Endothelial cell of umbilical vein (primary cell): ENCODE data around the gene EN2. TPM values are rescaled to one million over a fixed set of nuclear protein-coding genes. Genes with fewer than 3 reads are reported as not detected.

Source experiments
- BruUV-seq: library from RNA; stranded (reverse); fragments of 400-500 nt; replicated peaks from 2 replicates; lab custom pipeline; 2021; lab: Mats Ljungman, UMichigan
- CTCF ChIA-PET: fragments of 300-600, 350-600 bp; sonication (Branson Sonifier 250); formaldehyde crosslinking; loops from one replicate; lab custom pipeline; 2021; ENCODE audit warnings: antibody characterized with exemption, inconsistent platforms; lab: Charles Lee
- POLR2A ChIA-PET: fragments of 300-600, 350-600 bp; sonication (Branson Sonifier 250); formaldehyde crosslinking; loops from one replicate; lab custom pipeline; 2021; ENCODE audit warnings: antibody characterized with exemption, inconsistent platforms; lab: Charles Lee
- DNase-seq: peaks from one replicate; pipeline ENCODE4 v3.0.0-alpha.2; 2011; ENCODE audit warnings: low read depth, low spot score
- FAIRE-seq: peaks from 2 replicates; lab custom pipeline; 2011; peaks lifted over from hg19 to GRCh38; lab: Jason Lieb, UNC
- H2AFZ ChIP-seq: 2 replicates; pipeline ENCODE4 v1.6.0; 2012; ENCODE audit warnings: low read depth, low read length, control low read depth, inconsistent platforms
- H3K27ac ChIP-seq: 2 replicates; pipeline ENCODE4 v1.5.1; 2011; ENCODE audit warnings: low read depth, mild to moderate bottlenecking, control low read depth, low read length, moderate library complexity; ENCODE audit not compliant: insufficient read depth
- H3K27me3 ChIP-seq, 2 experiments: 2 replicates each; pipeline versions ENCODE4 v1.6.0 to v1.6.1; 2011; ENCODE audit warnings: low read length in 2 of 2, mixed read lengths in 1 of 2; ENCODE audit not compliant: control insufficient read depth in 2 of 2, insufficient read depth in 2 of 2
- H3K36me3 ChIP-seq, 2 experiments: 2 replicates in 1 of 2; 3 replicates in 1 of 2; pipeline ENCODE4 v1.5.1; 2011; ENCODE audit warnings: low read length in 2 of 2, mild to moderate bottlenecking in 1 of 2, moderate library complexity in 1 of 2; ENCODE audit not compliant: control insufficient read depth in 2 of 2, insufficient read depth in 2 of 2; ENCODE audit errors: extremely low read depth in 1 of 2
- H3K4me1 ChIP-seq: 3 replicates; pipeline ENCODE4 v1.5.1; 2011; ENCODE audit warnings: mild to moderate bottlenecking, low read length; ENCODE audit not compliant: control insufficient read depth, insufficient read depth; ENCODE audit errors: extremely low read depth
- H3K4me2 ChIP-seq: 2 replicates; pipeline ENCODE4 v1.6.1; 2011; ENCODE audit warnings: low read length, control low read depth, mixed read lengths; ENCODE audit not compliant: insufficient read depth
- H3K4me3 ChIP-seq, 3 experiments: fragments of 200-600 bp in 1 of 3; sonication (generic), shearing (Covaris generic) in 1 of 3; replicated peaks in 1 of 3; 2 replicates each; pipeline ENCODE4 v1.5.1; 2011 to 2016; ENCODE audit warnings: control low read depth in 3 of 3, low read length in 3 of 3, mild to moderate bottlenecking in 2 of 3, inconsistent platforms in 1 of 3, low read depth in 1 of 3, moderate library complexity in 1 of 3; ENCODE audit not compliant: insufficient read depth in 1 of 3
- H3K79me2 ChIP-seq: 2 replicates; pipeline ENCODE4 v1.6.0; 2012; ENCODE audit warnings: low read length, inconsistent platforms; ENCODE audit not compliant: control insufficient read depth, insufficient read depth
- H3K9ac ChIP-seq: replicated peaks from 2 replicates; pipeline ENCODE3; 2011; ENCODE audit warnings: low read length, control low read depth; ENCODE audit not compliant: insufficient read depth; ENCODE audit errors: extremely low read depth
- H3K9me1 ChIP-seq: replicated peaks from 3 replicates; pipeline ENCODE4 v1.6.0; 2011; ENCODE audit warnings: mild to moderate bottlenecking, low read length; ENCODE audit not compliant: control insufficient read depth, insufficient read depth; ENCODE audit errors: extremely low read depth
- H3K9me3 ChIP-seq: replicated peaks from 2 replicates; pipeline ENCODE4 v1.5.1; 2012; ENCODE audit warnings: low read length, inconsistent platforms; ENCODE audit not compliant: control insufficient read depth, insufficient read depth
- H4K20me1 ChIP-seq: replicated peaks from 2 replicates; pipeline ENCODE3; 2011; ENCODE audit warnings: mild to moderate bottlenecking, low read length; ENCODE audit not compliant: control insufficient read depth, insufficient read depth; ENCODE audit errors: extremely low read depth
- CTCF ChIP-seq, 2 donors: IDR thresholded peaks; 1 replicate in 1 of 2; 2 replicates in 1 of 2; pipeline ENCODE4 v1.5.1; 2011; ENCODE audit warnings: low read length in 2 of 2, mild to moderate bottlenecking in 2 of 2, moderate library complexity in 2 of 2, control low read depth in 1 of 2, inconsistent platforms in 1 of 2, low read depth in 1 of 2; ENCODE audit not compliant: insufficient read depth in 1 of 2; ENCODE audit errors: extremely low read depth in 1 of 2
- EZH2 ChIP-seq: IDR thresholded peaks from 2 replicates; pipeline ENCODE4 v1.6.1; 2012; ENCODE audit warnings: borderline replicate concordance, low read depth, mild to moderate bottlenecking, moderate library complexity, low read length, inconsistent platforms; ENCODE audit not compliant: severe bottlenecking
- FOS ChIP-seq: IDR thresholded peaks from 2 replicates; pipeline ENCODE4 v1.6.1; 2011; ENCODE audit warnings: mild to moderate bottlenecking, low read length, moderate library complexity, borderline replicate concordance; ENCODE audit not compliant: insufficient read depth
- GATA2 ChIP-seq: IDR thresholded peaks from 2 replicates; pipeline ENCODE4 v1.7.0; 2011; ENCODE audit warnings: low read depth, mild to moderate bottlenecking, moderate library complexity, mixed read lengths, low read length; ENCODE audit not compliant: insufficient read length, insufficient read depth
- JUN ChIP-seq: IDR thresholded peaks from 2 replicates; pipeline ENCODE4 v1.6.1; 2011; ENCODE audit warnings: borderline replicate concordance, low read depth; ENCODE audit not compliant: insufficient read length, insufficient read depth
- MAX ChIP-seq: IDR thresholded peaks from 2 replicates; pipeline ENCODE4 v1.6.1; 2011; ENCODE audit not compliant: insufficient read depth, insufficient read length
- MYC ChIP-seq: IDR thresholded peaks from one replicate; pipeline ENCODE4 v1.6.1; 2011; ENCODE audit warnings: mild to moderate bottlenecking, low read depth, low read length
- POLR2A ChIP-seq: IDR thresholded peaks from 2 replicates; pipeline ENCODE4 v1.6.1; 2012; ENCODE audit warnings: low read depth, mild to moderate bottlenecking, control low read depth, low read length
- POLR2AphosphoS5 ChIP-seq: IDR thresholded peaks from 2 replicates; pipeline ENCODE4 v1.6.1; 2012; ENCODE audit warnings: low read depth, mild to moderate bottlenecking, control low read depth, low read length, moderate library complexity; ENCODE audit not compliant: insufficient read depth
- dilution Hi-C: fragments of 300-500 bp; cut with MboI; formaldehyde crosslinking; loops from one replicate; pipeline ENCODE4 v1.15.0; 2019; ENCODE audit warnings: low sequenced_read_pairs; ENCODE audit not compliant: extremely low pct_ligation_motif_present
- intact Hi-C: fragments of 100-400 bp; cut with micrococcal nuclease; formaldehyde crosslinking; loops from one replicate; pipeline ENCODE4 v1.10.0; 2022
- polyA plus RNA-seq, 4 experiments: library from polyadenylated mRNA; depleted of rRNA in 3 of 4; stranded (reverse) in 3 of 4; unstranded in 1 of 4; fragments of >200 nt; gene quantifications; 2 replicates each; pipeline versions ENCODE4 v1.2.1 to v1.2.3, GENCODE V29; 2011 to 2012; ENCODE audit warnings: missing spikeins in 1 of 4
- total RNA-seq: library from RNA; stranded (reverse); gene quantifications from 2 replicates; pipeline ENCODE4 v1.2.3, GENCODE V29; 2021

Gene EN2
- total and polyA plus RNA-seq, 2 donors (not counting 3 experiments of a cell fraction or from before 2014, with no cell fraction given): not detected

GRCh38 chr7:155416646-155417380, 41.1 kb upstream of the EN2 start:
- intact Hi-C loops (no loop called here), dilution Hi-C loops (no loop called here)

More at GRCh38 chr7:155416646-155417380, 41.1 kb upstream of the EN2 start:
- Histone ChIP-seq H3K9me3 (no peaks in the 10 kb centered on the region), H3K36me3 (no peaks in the 10 kb centered on the region), H2AFZ (no peak overlapping the region), H3K27ac (no peak overlapping the region), H3K79me2 (no peaks in the 10 kb centered on the region), H3K27me3 (no peaks in the 10 kb centered on the region), H3K4me3 (no peak overlapping the region), H4K20me1 (no peaks in the 10 kb centered on the region), H3K9ac (no peak overlapping the region), H3K4me1 (no peaks in the 10 kb centered on the region), H3K9me1 (no peaks in the 10 kb centered on the region), H3K4me2 (no peak overlapping the region)
- ChIA-PET POLR2A (no interaction called here), CTCF (no interaction called here)
- TF ChIP-seq EZH2: no peak
- no peak for TF ChIP-seq FOS
- TF ChIP-seq GATA2: no peak
- TF ChIP-seq JUN: no peak
- TF ChIP-seq POLR2A: no peak
- no peak for TF ChIP-seq MAX
- TF ChIP-seq MYC: no peak
- TF ChIP-seq POLR2AphosphoS5: no peak
- TF ChIP-seq CTCF (IDR thresholded peaks at IDR 0.05; ENCODE audit: extremely low read depth in 1 of 2, insufficient read depth in 1 of 2, low read depth in 1 of 2, low read length in 2 of 2): no peak
- DNase-seq (no peak), FAIRE-seq (no peak)
- BruUV-seq: no TSS peak
